Calu3 (cell line): Measurements from ENCODE around the gene TMEM120B. TPM values are rescaled to one million over a fixed set of nuclear protein-coding genes. Genes with fewer than 3 reads are reported as not detected.

ENCODE experiments used
- BruUV-seq: library from RNA; stranded (reverse); fragments of 400-500 nt; replicated peaks from 2 replicates; lab custom pipeline; 2021; lab: Mats Ljungman, UMichigan
- CTCF ChIA-PET: fragments of 300-600 bp; sonication (Branson Sonifier 250); formaldehyde crosslinking; loops from one replicate; lab custom pipeline; 2022; ENCODE audit warnings: antibody characterized with exemption; lab: Charles Lee
- DNase-seq: peaks from one replicate; pipeline ENCODE4 v3.0.0; 2022
- H3K27ac Mint-ChIP-seq: one replicate; pipeline ENCODE4 v1.8.0; 2022; ENCODE audit warnings: mixed read lengths; ENCODE audit not compliant: unreplicated experiment
- H3K27me3 Mint-ChIP-seq: one replicate; pipeline ENCODE4 v1.8.0; 2022; ENCODE audit warnings: mixed read lengths; ENCODE audit not compliant: unreplicated experiment
- H3K36me3 Mint-ChIP-seq: one replicate; pipeline ENCODE4 v1.8.0; 2022; ENCODE audit warnings: mild to moderate bottlenecking, moderate library complexity, mixed read lengths; ENCODE audit not compliant: insufficient read depth, unreplicated experiment
- H3K4me1 Mint-ChIP-seq: one replicate; pipeline ENCODE4 v1.8.0; 2022; ENCODE audit warnings: mild to moderate bottlenecking, low read depth, mixed read lengths; ENCODE audit not compliant: unreplicated experiment
- H3K4me3 Mint-ChIP-seq: one replicate; pipeline ENCODE4 v1.8.0; 2022; ENCODE audit warnings: mild to moderate bottlenecking, low read depth, moderate library complexity, mixed read lengths; ENCODE audit not compliant: unreplicated experiment
- H3K9me3 Mint-ChIP-seq: one replicate; pipeline ENCODE4 v1.8.0; 2022; ENCODE audit warnings: low read depth, mixed read lengths; ENCODE audit not compliant: unreplicated experiment
- intact Hi-C: fragments of 100-400 bp; cut with micrococcal nuclease; formaldehyde crosslinking; loops from one replicate; pipeline ENCODE4 v1.10.0; 2022; ENCODE audit not compliant: unreplicated experiment
- total RNA-seq: library from RNA; stranded (reverse); gene quantifications from 2 replicates; pipeline ENCODE4 v1.2.3, GENCODE V29; 2022
- TF ChIP-seq, protein P1 (sequence below): fragments of 200-600 bp; IDR thresholded peaks from one replicate; pipeline ENCODE4 v1.8.0; 2022; ENCODE audit warnings: antibody characterized with exemption; ENCODE audit not compliant: unreplicated experiment

TMEM120B gene
- total RNA-seq, 1 experiment from 2014 or later, result 23.2 TPM

DNA sequence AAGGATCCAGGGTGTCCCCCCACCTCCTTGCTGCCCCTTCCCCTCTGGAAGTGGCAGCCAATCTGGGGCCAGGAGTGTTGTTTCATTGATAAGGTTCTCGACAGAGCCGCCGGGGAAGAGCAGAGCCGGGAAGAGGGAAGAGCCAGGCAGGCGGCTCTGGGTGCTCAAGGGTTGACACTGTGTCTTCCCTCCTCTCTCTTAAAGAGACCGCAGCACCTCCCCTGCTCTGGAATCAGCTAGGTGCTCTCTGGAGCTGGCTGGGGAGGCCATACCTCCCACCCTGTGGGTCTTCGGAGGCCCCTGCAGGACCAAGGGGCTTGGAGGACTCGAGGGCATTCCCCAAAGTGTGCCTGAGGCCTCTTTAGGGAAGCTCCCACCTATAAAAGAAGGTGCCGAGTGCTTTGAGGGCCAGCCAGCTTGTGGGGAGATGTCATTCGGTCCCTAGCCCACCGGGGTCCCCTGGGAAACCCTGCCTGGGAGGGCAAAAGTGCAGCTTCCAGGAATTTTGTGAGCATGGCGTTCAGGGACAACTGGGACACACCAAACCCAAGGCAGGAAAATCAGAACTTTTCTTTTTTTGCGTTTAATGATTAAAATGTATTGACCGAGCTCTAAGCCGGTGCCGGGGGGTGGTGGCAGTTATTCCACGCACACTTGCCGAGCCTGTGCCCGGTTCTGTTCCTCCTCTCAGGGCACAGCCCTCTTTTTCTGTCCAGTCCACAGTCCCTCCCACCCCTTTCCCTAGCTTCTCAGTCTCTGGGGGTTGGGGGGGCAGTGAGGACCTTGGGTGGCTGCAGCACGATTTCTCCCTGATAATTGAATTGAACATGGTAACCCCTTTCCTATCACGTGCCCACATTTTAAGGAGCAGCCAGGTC is 94.2 kb downstream of the TMEM120B start:
- DNase-seq, result no peak
- intact Hi-C loops, result no loop called here
- no TSS peak for BruUV-seq
- H3K4me3 Mint-ChIP-seq, result peak overlapping the region; percentile 76
- TF ChIP-seq, protein P1, sequence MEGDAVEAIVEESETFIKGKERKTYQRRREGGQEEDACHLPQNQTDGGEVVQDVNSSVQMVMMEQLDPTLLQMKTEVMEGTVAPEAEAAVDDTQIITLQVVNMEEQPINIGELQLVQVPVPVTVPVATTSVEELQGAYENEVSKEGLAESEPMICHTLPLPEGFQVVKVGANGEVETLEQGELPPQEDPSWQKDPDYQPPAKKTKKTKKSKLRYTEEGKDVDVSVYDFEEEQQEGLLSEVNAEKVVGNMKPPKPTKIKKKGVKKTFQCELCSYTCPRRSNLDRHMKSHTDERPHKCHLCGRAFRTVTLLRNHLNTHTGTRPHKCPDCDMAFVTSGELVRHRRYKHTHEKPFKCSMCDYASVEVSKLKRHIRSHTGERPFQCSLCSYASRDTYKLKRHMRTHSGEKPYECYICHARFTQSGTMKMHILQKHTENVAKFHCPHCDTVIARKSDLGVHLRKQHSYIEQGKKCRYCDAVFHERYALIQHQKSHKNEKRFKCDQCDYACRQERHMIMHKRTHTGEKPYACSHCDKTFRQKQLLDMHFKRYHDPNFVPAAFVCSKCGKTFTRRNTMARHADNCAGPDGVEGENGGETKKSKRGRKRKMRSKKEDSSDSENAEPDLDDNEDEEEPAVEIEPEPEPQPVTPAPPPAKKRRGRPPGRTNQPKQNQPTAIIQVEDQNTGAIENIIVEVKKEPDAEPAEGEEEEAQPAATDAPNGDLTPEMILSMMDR, result no peak
- H3K9me3 Mint-ChIP-seq, result no peaks in the 10 kb centered on the region
- CTCF ChIA-PET, result interaction anchor here (0.6 to 2.6 kb wide), 3 partner anchors 11 to 71 kb away, joined by 3 to 36 read pairs (median 4); no protein-coding TSS in a partner anchor
- no peaks in the 10 kb centered on the region for H3K27me3 Mint-ChIP-seq
- H3K36me3 Mint-ChIP-seq, result peaks cover 88% of the 10 kb centered on the region
- peaks cover 34% of the 10 kb centered on the region for H3K4me1 Mint-ChIP-seq
- peak overlapping the region; percentile 54 for H3K27ac Mint-ChIP-seq

DNA sequence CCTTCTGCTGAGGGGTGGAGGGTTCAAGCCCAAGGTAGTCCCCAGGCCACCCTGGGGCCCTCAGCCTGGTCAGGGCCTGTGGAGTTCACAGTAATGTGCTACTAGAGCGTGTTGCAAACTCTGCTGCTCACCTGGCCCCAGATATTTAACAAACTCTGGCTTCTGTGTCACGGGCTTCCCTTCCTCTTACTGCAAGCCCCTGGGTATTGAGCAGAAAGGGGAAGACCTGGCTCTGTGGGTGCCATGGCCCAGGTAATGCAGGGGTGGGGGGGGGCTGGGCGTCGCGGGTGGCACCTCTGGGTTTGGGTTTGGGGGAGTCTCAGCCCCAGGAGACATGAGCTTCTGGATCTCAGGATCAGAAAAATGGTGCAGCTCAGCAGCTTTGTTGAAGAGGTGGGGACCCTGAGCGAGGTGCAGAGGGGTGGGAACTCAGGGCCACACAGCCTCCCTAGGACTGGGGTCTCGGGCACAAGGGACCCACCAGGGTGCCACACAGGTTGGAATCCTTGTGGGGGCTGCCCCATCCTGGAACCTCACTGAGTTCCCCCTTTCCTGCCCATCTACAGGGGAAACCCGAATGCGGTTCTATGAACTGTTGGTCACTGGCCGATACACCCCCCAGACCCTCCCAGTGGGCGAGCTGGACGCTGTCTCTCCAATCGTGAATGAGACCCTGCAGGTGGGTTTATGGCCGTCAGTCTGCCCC is 95.2 kb downstream of the TMEM120B start:
- intact Hi-C loops, result no loop called here
- H3K27ac Mint-ChIP-seq, result peak overlapping the region; percentile 54
- no peaks in the 10 kb centered on the region for H3K27me3 Mint-ChIP-seq
- DNase-seq, result no peak
- CTCF ChIA-PET, result interaction anchor here (0.6 to 2.6 kb wide), 2 partner anchors 12 to 70 kb away, joined by 4 to 36 read pairs; no protein-coding TSS in a partner anchor
- peaks cover 88% of the 10 kb centered on the region for H3K36me3 Mint-ChIP-seq
- no TSS peak for BruUV-seq
- H3K4me3 Mint-ChIP-seq, result peak overlapping the region; percentile 76
- TF ChIP-seq, protein P1, result no peak
- H3K9me3 Mint-ChIP-seq, result no peaks in the 10 kb centered on the region
- H3K4me1 Mint-ChIP-seq, result peaks cover 31% of the 10 kb centered on the region

DNA sequence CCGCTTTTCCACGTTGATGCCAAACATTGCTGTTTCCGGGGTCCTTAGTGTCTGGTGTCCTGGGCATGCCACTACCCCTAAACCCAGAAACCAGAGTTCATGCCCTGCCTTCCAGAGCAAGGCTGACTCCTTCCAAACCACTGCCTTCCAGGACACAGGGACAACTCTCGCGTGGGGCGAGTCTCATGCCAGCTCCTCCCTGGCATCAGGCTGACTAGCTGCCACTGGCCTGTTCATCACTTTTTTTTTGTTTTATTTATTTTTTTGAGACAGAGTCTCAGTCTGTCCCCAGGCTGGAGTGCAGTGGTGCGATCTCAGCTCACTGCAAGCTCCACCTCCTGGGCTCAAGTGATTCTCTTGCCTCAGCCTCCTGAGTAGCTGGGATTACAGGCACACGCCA is 96.1 kb downstream of the TMEM120B start:
- Mint-ChIP-seq H3K9me3 (no peaks in the 10 kb centered on the region), H3K4me3 (no peak overlapping the region), H3K4me1 (peaks cover 39% of the 10 kb centered on the region), H3K27ac (no peak overlapping the region), H3K36me3 (peaks cover 88% of the 10 kb centered on the region), H3K27me3 (no peaks in the 10 kb centered on the region)
- TF ChIP-seq, protein P1, result no peak
- CTCF ChIA-PET, result interaction anchor here (4.6 kb wide), 1 partner anchor 12 kb away, joined by 179 read pairs; the partner anchor contains the start of gene RHOF
- no TSS peak for BruUV-seq
- intact Hi-C loops, result no loop called here
- no peak for DNase-seq

DNA sequence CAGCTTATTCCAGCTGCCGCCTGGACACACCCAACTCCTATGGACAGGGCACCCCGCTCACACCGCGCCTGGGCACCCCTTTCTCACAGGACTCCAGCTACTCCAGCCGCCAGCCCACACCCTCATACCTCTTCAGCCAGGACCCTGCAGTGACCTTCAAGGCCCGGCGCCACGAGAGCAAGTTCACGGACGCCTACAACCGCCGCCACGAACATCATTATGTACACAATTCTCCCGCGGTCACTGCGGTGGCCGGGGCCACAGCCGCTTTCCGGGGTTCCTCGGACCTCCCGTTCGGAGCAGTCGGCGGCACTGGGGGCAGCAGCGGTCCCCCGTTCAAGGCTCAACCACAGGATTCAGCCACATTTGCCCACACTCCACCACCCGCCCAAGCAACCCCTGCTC is 97.2 kb downstream of the TMEM120B start:
- H3K4me3 Mint-ChIP-seq, result no peak overlapping the region
- no peaks in the 10 kb centered on the region for H3K9me3 Mint-ChIP-seq
- intact Hi-C loops, result no loop called here
- no peak for DNase-seq
- no peak overlapping the region for H3K27ac Mint-ChIP-seq
- H3K27me3 Mint-ChIP-seq, result no peaks in the 10 kb centered on the region
- CTCF ChIA-PET, result interaction anchor here (4.6 kb wide), 1 partner anchor 13 kb away, joined by 179 read pairs; the partner anchor contains the start of gene RHOF
- H3K36me3 Mint-ChIP-seq, result peaks cover 84% of the 10 kb centered on the region
- TSS peak; percentile 1 for BruUV-seq
- TF ChIP-seq, protein P1, result no peak
- peaks cover 43% of the 10 kb centered on the region for H3K4me1 Mint-ChIP-seq
